Chondrocyte (in vitro differentiated cells): ENCODE measurements around the gene IFFO2. TPM values are rescaled to one million over a fixed set of nuclear protein-coding genes. Genes with fewer than 3 reads are reported as not detected.

ENCODE experiments used
- DNase-seq: peaks from one replicate; pipeline ENCODE4 v3.0.0; 2021; ENCODE audit warnings: mixed read lengths, low spot score
- H3K27ac Mint-ChIP-seq: one replicate; pipeline ENCODE4 v1.8.0; 2021; ENCODE audit warnings: mild to moderate bottlenecking, moderate library complexity, mixed read lengths; ENCODE audit not compliant: unreplicated experiment
- H3K27me3 Mint-ChIP-seq: 2 replicates; pipeline ENCODE4 v1.8.0; 2021; ENCODE audit warnings: low read depth, mixed read lengths
- H3K36me3 Mint-ChIP-seq: 2 replicates; pipeline ENCODE4 v1.8.0; 2021; ENCODE audit warnings: low read depth, mixed read lengths
- H3K4me1 Mint-ChIP-seq: 2 replicates; pipeline ENCODE4 v1.8.0; 2021; ENCODE audit warnings: low read depth, mild to moderate bottlenecking, mixed read lengths
- H3K4me3 Mint-ChIP-seq: one replicate; pipeline ENCODE4 v1.8.0; 2021; ENCODE audit warnings: mild to moderate bottlenecking, moderate library complexity, mixed read lengths; ENCODE audit not compliant: unreplicated experiment
- H3K9me3 Mint-ChIP-seq: 2 replicates; pipeline ENCODE4 v1.8.0; 2021; ENCODE audit warnings: low read depth, mixed read lengths
- CTCF ChIP-seq: fragments of 200-600 bp; sonication (generic); IDR thresholded peaks from 2 replicates; pipeline ENCODE4 v1.5.0; 2021; ENCODE audit warnings: antibody characterized with exemption, mild to moderate bottlenecking, moderate library complexity
- total RNA-seq: library from RNA; stranded (reverse); gene quantifications from 3 replicates; pipeline ENCODE4 v1.2.1, GENCODE V29; 2021

Gene IFFO2
- total RNA-seq, 1 donor from 2014 or later, result 18.9 TPM

GRCh38 chr1:18943914-18944572 is 12.4 kb downstream of the IFFO2 start:
- H3K27me3 Mint-ChIP-seq, result no peaks in the 10 kb centered on the region
- no peaks in the 10 kb centered on the region for H3K36me3 Mint-ChIP-seq
- H3K4me1 Mint-ChIP-seq, result peaks cover 79% of the 10 kb centered on the region
- H3K9me3 Mint-ChIP-seq, result no peaks in the 10 kb centered on the region
- no peak overlapping the region for H3K4me3 Mint-ChIP-seq
- no peak for TF ChIP-seq CTCF
- peak overlapping the region; percentile 17 for H3K27ac Mint-ChIP-seq
- no peak for DNase-seq

GRCh38 chr1:18943162-18943561 is 13.3 kb downstream of the IFFO2 start:
- Mint-ChIP-seq H3K9me3 (no peaks in the 10 kb centered on the region), H3K4me1 (peaks cover 74% of the 10 kb centered on the region), H3K27me3 (no peaks in the 10 kb centered on the region), H3K4me3 (no peak overlapping the region), H3K27ac (no peak overlapping the region), H3K36me3 (no peaks in the 10 kb centered on the region)
- TF ChIP-seq CTCF, result no peak
- DNase-seq, result no peak

DNA sequence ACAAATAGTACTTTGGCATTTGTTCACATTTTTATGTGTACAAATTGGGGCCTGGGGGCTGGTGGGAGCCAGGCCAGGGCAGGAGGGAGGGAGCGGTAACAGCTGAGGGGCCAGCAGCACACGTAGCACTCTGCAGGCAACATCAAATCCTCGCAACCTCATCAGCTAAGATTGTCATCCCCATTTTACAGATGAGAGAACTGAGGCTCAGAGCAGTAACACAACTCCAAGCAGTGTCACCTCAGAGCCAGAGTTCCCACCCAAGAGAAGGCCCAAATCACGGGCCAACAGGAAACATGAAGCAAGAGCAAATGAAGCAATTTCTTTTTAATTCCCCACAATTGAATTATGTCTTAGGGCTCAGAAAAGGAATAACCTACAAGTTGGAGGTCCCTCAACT is 14.1 kb downstream of the IFFO2 start:
- H3K27ac Mint-ChIP-seq, result no peak overlapping the region
- no peaks in the 10 kb centered on the region for H3K36me3 Mint-ChIP-seq
- no peaks in the 10 kb centered on the region for H3K27me3 Mint-ChIP-seq
- peaks cover 68% of the 10 kb centered on the region for H3K4me1 Mint-ChIP-seq
- no peaks in the 10 kb centered on the region for H3K9me3 Mint-ChIP-seq
- no peak for TF ChIP-seq CTCF
- no peak overlapping the region for H3K4me3 Mint-ChIP-seq
- no peak for DNase-seq

GRCh38 chr1:18941221-18942141 is 15.0 kb downstream of the IFFO2 start:
- no peak overlapping the region for H3K4me3 Mint-ChIP-seq
- H3K27me3 Mint-ChIP-seq, result no peaks in the 10 kb centered on the region
- peaks cover 68% of the 10 kb centered on the region for H3K4me1 Mint-ChIP-seq
- peak overlapping the region; percentile 66 for H3K27ac Mint-ChIP-seq
- TF ChIP-seq CTCF, result no peak
- H3K36me3 Mint-ChIP-seq, result no peaks in the 10 kb centered on the region
- no peaks in the 10 kb centered on the region for H3K9me3 Mint-ChIP-seq
- DNase-seq, result no peak

DNA sequence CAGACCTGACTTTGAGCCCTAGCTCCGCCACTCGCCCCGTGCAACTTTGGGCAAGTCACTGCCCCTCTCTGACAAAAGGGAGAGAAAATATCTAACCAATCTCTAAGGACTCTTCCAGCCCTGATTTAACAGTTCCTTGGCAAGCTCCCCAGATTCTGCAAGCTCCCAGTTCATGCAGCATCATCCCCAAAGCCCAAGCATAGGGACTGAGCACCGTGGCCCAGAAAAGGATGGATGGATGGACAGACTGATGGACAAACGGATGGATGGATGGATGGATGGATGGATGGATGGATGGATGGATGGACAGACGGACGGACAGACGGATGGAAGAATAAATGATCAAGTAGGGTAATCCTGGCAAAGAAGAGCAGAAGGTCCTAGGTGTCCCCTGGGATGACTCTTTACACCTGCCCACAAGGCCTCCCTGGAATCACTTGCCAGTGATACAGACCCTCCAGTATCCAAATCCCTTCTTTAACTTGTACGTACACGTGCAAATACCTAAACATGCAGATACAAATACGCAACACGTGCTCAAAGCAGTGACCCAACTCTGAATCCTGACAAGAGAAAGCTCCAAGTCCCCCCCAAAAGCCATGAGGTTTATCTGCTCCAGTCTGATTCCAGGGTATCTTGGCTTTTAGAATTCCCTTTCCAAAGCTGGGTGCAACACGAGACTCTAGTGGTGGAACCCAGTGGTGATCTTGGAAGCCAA is 16.0 kb downstream of the IFFO2 start:
- Mint-ChIP-seq H3K4me3 (no peak overlapping the region), H3K9me3 (no peaks in the 10 kb centered on the region), H3K4me1 (peaks cover 62% of the 10 kb centered on the region), H3K27ac (no peak overlapping the region), H3K36me3 (no peaks in the 10 kb centered on the region), H3K27me3 (no peaks in the 10 kb centered on the region)
- DNase-seq, result no peak
- TF ChIP-seq CTCF, result no peak
